ENCODE data around the gene BORCS8. TPM values are rescaled to one million over a fixed set of nuclear protein-coding genes. Genes with fewer than 3 reads are reported as not detected.

BORCS8 gene
- total and polyA plus RNA-seq, 2 of the 13 experiments (the other 11 are each of a cell fraction or from before 2014, with no cell fraction given) = 9.6 to 13.3 TPM

DNA sequence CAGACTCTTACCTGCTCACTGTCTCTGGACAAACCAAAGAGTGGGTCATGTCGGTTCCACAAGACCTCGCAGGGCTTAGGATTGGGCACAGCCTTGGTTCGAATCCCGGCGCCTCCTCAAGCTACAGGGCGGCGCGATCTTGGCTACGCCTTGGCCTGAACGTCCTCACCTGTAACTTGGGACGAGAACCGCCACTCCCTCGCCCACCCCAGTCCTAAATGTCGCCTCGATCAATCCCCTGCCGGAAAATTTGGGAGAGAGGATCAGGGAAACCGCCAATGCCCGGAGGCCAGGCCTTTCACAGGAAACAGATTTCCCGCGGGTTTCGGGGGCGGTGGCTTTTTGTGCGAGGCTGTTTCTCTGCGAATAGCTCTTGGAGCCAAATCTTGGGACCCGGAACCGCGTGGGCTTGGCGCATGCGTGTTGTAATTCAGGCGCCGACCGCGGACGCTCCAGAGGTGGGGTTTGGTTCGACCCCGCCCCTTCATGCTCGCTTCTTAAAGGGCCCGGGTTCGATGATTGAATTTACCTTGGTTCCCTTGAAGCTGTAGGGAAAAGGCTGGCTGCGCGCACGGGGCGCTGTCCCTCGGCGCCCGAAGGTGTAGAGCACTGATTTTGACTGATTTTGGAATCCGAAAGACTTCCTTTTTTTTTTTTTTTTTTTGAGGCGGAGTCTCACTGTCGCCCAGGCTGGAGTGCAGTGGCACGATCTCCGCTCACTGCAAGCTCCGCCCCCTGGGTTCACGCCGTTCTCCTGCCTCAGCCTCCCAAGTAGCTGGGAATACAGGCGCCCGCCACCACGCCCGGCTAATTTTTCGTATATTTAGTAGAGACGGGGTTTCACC, 11.3 kb upstream of the BORCS8 start, which contains the start of gene NR2C2AP (continued):
- TF ChIP-seq, protein P1, sequence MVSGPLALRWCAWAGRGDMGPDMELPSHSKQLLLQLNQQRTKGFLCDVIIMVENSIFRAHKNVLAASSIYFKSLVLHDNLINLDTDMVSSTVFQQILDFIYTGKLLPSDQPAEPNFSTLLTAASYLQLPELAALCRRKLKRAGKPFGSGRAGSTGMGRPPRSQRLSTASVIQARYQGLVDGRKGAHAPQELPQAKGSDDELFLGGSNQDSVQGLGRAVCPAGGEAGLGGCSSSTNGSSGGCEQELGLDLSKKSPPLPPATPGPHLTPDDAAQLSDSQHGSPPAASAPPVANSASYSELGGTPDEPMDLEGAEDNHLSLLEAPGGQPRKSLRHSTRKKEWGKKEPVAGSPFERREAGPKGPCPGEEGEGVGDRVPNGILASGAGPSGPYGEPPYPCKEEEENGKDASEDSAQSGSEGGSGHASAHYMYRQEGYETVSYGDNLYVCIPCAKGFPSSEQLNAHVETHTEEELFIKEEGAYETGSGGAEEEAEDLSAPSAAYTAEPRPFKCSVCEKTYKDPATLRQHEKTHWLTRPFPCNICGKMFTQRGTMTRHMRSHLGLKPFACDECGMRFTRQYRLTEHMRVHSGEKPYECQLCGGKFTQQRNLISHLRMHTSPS (CRISPR knock-in tag; IDR thresholded peaks at IDR 0.05; ENCODE audit: low read depth) = 0 out of 2 replicates have a peak, but pooled peaks have one; percentile 33
- peak; percentile 56; the same call in 1 of the 2 replicates for TF ChIP-seq ZNF230 (CRISPR knock-in tag; IDR thresholded peaks at IDR 0.05)
- no peak for TF ChIP-seq MTF1 (CRISPR knock-in tag; IDR thresholded peaks at IDR 0.05)
- TF ChIP-seq KDM4B (CRISPR knock-in tag; IDR thresholded peaks at IDR 0.05) = no peak
- TF ChIP-seq ZNF3 (CRISPR knock-in tag; IDR thresholded peaks at IDR 0.05) = no peak
- TF ChIP-seq, protein P2, sequence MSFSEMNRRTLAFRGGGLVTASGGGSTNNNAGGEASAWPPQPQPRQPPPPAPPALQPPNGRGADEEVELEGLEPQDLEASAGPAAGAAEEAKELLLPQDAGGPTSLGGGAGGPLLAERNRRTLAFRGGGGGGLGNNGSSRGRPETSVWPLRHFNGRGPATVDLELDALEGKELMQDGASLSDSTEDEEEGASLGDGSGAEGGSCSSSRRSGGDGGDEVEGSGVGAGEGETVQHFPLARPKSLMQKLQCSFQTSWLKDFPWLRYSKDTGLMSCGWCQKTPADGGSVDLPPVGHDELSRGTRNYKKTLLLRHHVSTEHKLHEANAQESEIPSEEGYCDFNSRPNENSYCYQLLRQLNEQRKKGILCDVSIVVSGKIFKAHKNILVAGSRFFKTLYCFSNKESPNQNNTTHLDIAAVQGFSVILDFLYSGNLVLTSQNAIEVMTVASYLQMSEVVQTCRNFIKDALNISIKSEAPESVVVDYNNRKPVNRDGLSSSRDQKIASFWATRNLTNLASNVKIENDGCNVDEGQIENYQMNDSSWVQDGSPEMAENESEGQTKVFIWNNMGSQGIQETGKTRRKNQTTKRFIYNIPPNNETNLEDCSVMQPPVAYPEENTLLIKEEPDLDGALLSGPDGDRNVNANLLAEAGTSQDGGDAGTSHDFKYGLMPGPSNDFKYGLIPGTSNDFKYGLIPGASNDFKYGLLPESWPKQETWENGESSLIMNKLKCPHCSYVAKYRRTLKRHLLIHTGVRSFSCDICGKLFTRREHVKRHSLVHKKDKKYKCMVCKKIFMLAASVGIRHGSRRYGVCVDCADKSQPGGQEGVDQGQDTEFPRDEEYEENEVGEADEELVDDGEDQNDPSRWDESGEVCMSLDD (CRISPR knock-in tag; IDR thresholded peaks at IDR 0.05; ENCODE audit: borderline replicate concordance) = no peak
- no peak; the same call in 1 of the 2 replicates for TF ChIP-seq HOXA3 (CRISPR knock-in tag; IDR thresholded peaks at IDR 0.05)
- 0 out of 2 replicates have a peak, but pooled peaks have one; percentile 43 for TF ChIP-seq KAT8 (CRISPR knock-in tag; IDR thresholded peaks at IDR 0.05)
- TF ChIP-seq ZNF354B (CRISPR knock-in tag; IDR thresholded peaks at IDR 0.05) = no peak
- TF ChIP-seq ZNF431 (CRISPR knock-in tag; IDR thresholded peaks at IDR 0.05; ENCODE audit: borderline replicate concordance, low read depth) = no peak
- TF ChIP-seq, protein P3, sequence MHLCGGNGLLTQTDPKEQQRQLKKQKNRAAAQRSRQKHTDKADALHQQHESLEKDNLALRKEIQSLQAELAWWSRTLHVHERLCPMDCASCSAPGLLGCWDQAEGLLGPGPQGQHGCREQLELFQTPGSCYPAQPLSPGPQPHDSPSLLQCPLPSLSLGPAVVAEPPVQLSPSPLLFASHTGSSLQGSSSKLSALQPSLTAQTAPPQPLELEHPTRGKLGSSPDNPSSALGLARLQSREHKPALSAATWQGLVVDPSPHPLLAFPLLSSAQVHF (CRISPR knock-in tag; IDR thresholded peaks at IDR 0.05) = no peak
- TF ChIP-seq, protein P4, sequence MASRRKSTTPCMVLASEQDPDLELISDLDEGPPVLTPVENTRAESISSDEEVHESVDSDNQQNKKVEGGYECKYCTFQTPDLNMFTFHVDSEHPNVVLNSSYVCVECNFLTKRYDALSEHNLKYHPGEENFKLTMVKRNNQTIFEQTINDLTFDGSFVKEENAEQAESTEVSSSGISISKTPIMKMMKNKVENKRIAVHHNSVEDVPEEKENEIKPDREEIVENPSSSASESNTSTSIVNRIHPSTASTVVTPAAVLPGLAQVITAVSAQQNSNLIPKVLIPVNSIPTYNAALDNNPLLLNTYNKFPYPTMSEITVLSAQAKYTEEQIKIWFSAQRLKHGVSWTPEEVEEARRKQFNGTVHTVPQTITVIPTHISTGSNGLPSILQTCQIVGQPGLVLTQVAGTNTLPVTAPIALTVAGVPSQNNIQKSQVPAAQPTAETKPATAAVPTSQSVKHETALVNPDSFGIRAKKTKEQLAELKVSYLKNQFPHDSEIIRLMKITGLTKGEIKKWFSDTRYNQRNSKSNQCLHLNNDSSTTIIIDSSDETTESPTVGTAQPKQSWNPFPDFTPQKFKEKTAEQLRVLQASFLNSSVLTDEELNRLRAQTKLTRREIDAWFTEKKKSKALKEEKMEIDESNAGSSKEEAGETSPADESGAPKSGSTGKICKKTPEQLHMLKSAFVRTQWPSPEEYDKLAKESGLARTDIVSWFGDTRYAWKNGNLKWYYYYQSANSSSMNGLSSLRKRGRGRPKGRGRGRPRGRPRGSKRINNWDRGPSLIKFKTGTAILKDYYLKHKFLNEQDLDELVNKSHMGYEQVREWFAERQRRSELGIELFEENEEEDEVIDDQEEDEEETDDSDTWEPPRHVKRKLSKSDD (CRISPR knock-in tag; IDR thresholded peaks at IDR 0.05; ENCODE audit: low read depth) = no peak
- TF ChIP-seq, protein P5, sequence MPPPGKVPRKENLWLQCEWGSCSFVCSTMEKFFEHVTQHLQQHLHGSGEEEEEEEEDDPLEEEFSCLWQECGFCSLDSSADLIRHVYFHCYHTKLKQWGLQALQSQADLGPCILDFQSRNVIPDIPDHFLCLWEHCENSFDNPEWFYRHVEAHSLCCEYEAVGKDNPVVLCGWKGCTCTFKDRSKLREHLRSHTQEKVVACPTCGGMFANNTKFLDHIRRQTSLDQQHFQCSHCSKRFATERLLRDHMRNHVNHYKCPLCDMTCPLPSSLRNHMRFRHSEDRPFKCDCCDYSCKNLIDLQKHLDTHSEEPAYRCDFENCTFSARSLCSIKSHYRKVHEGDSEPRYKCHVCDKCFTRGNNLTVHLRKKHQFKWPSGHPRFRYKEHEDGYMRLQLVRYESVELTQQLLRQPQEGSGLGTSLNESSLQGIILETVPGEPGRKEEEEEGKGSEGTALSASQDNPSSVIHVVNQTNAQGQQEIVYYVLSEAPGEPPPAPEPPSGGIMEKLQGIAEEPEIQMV (CRISPR knock-in tag; IDR thresholded peaks at IDR 0.05; ENCODE audit: low read depth) = peak; percentile 86; the same call in 1 of the 2 replicates
- no peak for TF ChIP-seq KDM1A (CRISPR knock-in tag; IDR thresholded peaks at IDR 0.05)
- no peak for TF ChIP-seq RNF2 (conservative IDR thresholded peaks at IDR 0.05; ENCODE audit: low read depth)
- no peak for TF ChIP-seq ARNT (IDR thresholded peaks at IDR 0.05)
- TF ChIP-seq HMG20B (CRISPR knock-in tag; conservative IDR thresholded peaks at IDR 0.05) = no peak
- TF ChIP-seq SMARCC2 (IDR thresholded peaks at IDR 0.05) = no peak
- TF ChIP-seq ZNF12 (CRISPR knock-in tag; IDR thresholded peaks at IDR 0.05) = no peak
- no peak for TF ChIP-seq ZNF572 (CRISPR knock-in tag; IDR thresholded peaks at IDR 0.05)
